ENCODE data around the gene PIGQ.

Gene PIGQ

GRCh38 chr16:555528-556473 is 14.0 kb upstream of the PIGQ start:
- no peak for DNase-seq (ENCODE audit: low read depth)

- DNase-seq (ENCODE audit: low read depth): no peak
Measured at GRCh38 chr16:556474-557173, 13.1 kb upstream of the PIGQ start.

GRCh38 chr16:557463-558297 is 12.1 kb upstream of the PIGQ start:
- no peak for DNase-seq (ENCODE audit: low read depth)

GRCh38 chr16:558298-559020 is 11.3 kb upstream of the PIGQ start:
- no peak for DNase-seq (ENCODE audit: low read depth)

- DNase-seq (ENCODE audit: low read depth): no peak
Measured at GRCh38 chr16:559021-559380, 10.8 kb upstream of the PIGQ start.

GRCh38 chr16:559411-560203 is 10.2 kb upstream of the PIGQ start:
- DNase-seq (ENCODE audit: low read depth): no peak

GRCh38 chr16:560204-560700 is 9.5 kb upstream of the PIGQ start, which contains the start of gene PRR35:
Gene PRR35, plus strand, starts transcription at chr16:560394. Its CDS starts 2,901 bp downstream, at chr16:563295.
- DNase-seq (ENCODE audit: low read depth): no peak

- DNase-seq (ENCODE audit: low read depth): no peak
Measured at GRCh38 chr16:560701-561412, 8.9 kb upstream of the PIGQ start.

GRCh38 chr16:561413-561794 is 8.4 kb upstream of the PIGQ start:
- DNase-seq (ENCODE audit: low read depth): no peak

- DNase-seq (ENCODE audit: low read depth): no peak
Measured at GRCh38 chr16:561957-562938, 7.5 kb upstream of the PIGQ start.

GRCh38 chr16:563072-563644 is 6.6 kb upstream of the PIGQ start:
- DNase-seq (ENCODE audit: low read depth): no peak

GRCh38 chr16:564690-565418 is 4.9 kb upstream of the PIGQ start:
- DNase-seq (ENCODE audit: low read depth): no peak

- DNase-seq (ENCODE audit: low read depth): no peak
Measured at GRCh38 chr16:565419-566330, 4.1 kb upstream of the PIGQ start.

- DNase-seq (ENCODE audit: low read depth): no peak
Measured at GRCh38 chr16:566475-567372, 3.0 kb upstream of the PIGQ start, which contains the start of gene NHLRC4. Gene NHLRC4, plus strand, starts transcription at chr16:567005. Its CDS starts 1,043 bp downstream, at chr16:568048.

Data from stimulated activated CD4-positive, alpha-beta T cell treated with anti-CD3 and anti-CD28 coated beads, Interleukin-2, amount 100 ng/mL, for 4 hours (primary cell).